Breast epithelium (tissue), 4 donors: ENCODE data around the gene RFX4. TPM values are rescaled to one million over a fixed set of nuclear protein-coding genes. Genes with fewer than 3 reads are reported as not detected.

Experiments used
- DNase-seq, 2 donors: peaks; one replicate each; pipeline ENCODE4 v3.0.0-alpha.2; 2019; ENCODE audit warnings: low spot score in 2 of 2
- H3K27ac ChIP-seq, 2 donors: fragments of 200-600 bp; sonication (generic) in 1 of 2; one replicate each; pipeline ENCODE4 v1.5.1; 2016 to 2019; ENCODE audit warnings: mild to moderate bottlenecking in 1 of 2
- H3K27me3 ChIP-seq, 2 donors: fragments of 200-600 bp; sonication (generic) in 1 of 2; one replicate each; pipeline versions ENCODE4 v1.5.1 to v1.6.0; 2017 to 2019; ENCODE audit warnings: control low read depth in 1 of 2, mild to moderate bottlenecking in 1 of 2
- H3K36me3 ChIP-seq: fragments of 200-600 bp; one replicate; pipeline ENCODE4 v1.5.1; 2019
- H3K4me1 ChIP-seq, 2 donors: fragments of 200-600 bp; sonication (generic); one replicate each; pipeline ENCODE4 v1.5.1; 2016 to 2019; ENCODE audit warnings: control low read depth in 1 of 2
- H3K4me3 ChIP-seq, 3 donors: fragments of 200-600 bp; sonication (generic); 1 replicate in 2 of 3; 2 replicates in 1 of 3; pipeline ENCODE4 v1.5.1; 2016 to 2019; ENCODE audit warnings: mild to moderate bottlenecking in 3 of 3, moderate library complexity in 2 of 3
- H3K9me3 ChIP-seq, 2 donors: fragments of 200-600 bp; sonication (generic) in 1 of 2; one replicate each; pipeline ENCODE4 v1.5.1; 2016 to 2019; ENCODE audit warnings: control low read depth in 1 of 2
- POLR2A ChIP-seq: fragments of 450-650 bp; IDR thresholded peaks from one replicate; pipeline ENCODE4 v1.6.1; 2016; ENCODE audit warnings: antibody characterized with exemption, mild to moderate bottlenecking, moderate library complexity
- POLR2AphosphoS5 ChIP-seq, 3 donors: sonication (generic); formaldehyde crosslinking; IDR thresholded peaks; one replicate each; pipeline ENCODE4 v1.6.1; 2017; ENCODE audit warnings: antibody characterized with exemption in 3 of 3
- intact Hi-C: fragments of 100-400 bp; cut with DNase I; formaldehyde crosslinking; loops from one replicate; pipeline ENCODE4 v1.15.1; 2023; ENCODE audit warnings: low total_unique reads
- total RNA-seq, 3 donors: library from RNA; depleted of rRNA; stranded (reverse); fragments of >200 nt; gene quantifications; one replicate each; pipeline ENCODE4 v1.1.0, GENCODE V29; 2016
- TF ChIP-seq, protein P1 (sequence below), 3 donors: fragments of 450-650 bp; IDR thresholded peaks; one replicate each; pipeline ENCODE4 v1.5.1; 2016 to 2017; ENCODE audit warnings: antibody characterized with exemption in 3 of 3, mild to moderate bottlenecking in 3 of 3, moderate library complexity in 3 of 3

The RFX4 gene
- total RNA-seq, 3 donors from 2014 or later, result 0.64 TPM; not detected in 2

DNA sequence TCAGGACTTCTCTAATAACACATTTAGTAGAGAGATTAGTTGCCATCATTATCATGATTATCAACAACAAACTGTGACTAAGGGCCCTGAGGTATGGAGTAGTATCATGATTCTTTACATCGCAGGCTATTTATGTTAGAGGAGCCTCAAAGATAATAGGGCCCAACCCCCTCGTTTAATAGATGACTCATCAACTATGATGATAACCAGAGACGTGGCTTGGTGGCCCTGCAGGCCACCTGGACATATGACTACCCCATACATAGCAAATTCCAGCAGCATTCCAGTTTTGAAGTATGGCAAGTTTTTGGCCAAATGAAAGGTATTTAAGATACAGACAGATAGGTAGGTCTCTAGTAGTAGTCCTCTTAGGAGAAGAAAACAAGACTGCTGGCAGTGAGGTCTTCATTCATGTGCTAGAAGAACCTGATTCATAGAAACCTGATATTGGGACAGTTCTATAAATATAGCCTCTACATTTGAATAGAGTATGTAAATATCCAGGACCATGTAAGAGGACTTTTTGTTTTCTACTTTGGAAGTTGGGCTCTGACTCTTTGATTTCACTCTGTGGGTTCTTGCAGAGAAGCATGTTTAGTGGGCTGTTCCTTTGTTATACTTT is 197.3 kb downstream of the RFX4 start:
- TF ChIP-seq, protein P1, sequence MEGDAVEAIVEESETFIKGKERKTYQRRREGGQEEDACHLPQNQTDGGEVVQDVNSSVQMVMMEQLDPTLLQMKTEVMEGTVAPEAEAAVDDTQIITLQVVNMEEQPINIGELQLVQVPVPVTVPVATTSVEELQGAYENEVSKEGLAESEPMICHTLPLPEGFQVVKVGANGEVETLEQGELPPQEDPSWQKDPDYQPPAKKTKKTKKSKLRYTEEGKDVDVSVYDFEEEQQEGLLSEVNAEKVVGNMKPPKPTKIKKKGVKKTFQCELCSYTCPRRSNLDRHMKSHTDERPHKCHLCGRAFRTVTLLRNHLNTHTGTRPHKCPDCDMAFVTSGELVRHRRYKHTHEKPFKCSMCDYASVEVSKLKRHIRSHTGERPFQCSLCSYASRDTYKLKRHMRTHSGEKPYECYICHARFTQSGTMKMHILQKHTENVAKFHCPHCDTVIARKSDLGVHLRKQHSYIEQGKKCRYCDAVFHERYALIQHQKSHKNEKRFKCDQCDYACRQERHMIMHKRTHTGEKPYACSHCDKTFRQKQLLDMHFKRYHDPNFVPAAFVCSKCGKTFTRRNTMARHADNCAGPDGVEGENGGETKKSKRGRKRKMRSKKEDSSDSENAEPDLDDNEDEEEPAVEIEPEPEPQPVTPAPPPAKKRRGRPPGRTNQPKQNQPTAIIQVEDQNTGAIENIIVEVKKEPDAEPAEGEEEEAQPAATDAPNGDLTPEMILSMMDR (IDR thresholded peaks at IDR 0.05), result no peak
- no peak for TF ChIP-seq POLR2AphosphoS5 (IDR thresholded peaks at IDR 0.05)
- TF ChIP-seq POLR2A, result no peak
- intact Hi-C loops, result no loop called here
- no peak overlapping the region for H3K27ac ChIP-seq
- peaks cover 0 to 3% of the 10 kb centered on the region in 2 donors for H3K4me1 ChIP-seq
- no peaks in the 10 kb centered on the region for H3K36me3 ChIP-seq
- DNase-seq, result no peak
- H3K27me3 ChIP-seq, result no peaks in the 10 kb centered on the region
- no peaks in the 10 kb centered on the region for H3K9me3 ChIP-seq
- no peak overlapping the region for H3K4me3 ChIP-seq

DNA sequence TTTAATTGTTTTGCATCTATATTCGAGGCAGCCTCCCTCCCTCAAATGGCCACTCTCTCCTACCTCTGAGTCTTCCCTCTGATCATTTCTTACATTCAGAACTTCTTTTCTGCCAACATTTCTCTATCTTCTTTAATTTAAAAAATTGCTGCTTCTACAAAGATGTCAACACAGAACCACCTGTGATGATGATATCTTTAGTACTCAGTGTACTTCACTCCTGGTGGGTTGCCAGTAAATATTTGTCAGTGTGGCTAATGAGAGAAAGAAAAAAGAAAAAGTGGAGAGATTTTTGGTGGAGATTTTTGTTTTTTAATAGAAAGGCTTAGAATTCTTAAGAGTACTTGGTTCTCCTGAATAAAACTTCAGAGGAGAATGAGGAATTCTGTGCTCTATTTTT is 199.8 kb downstream of the RFX4 start:
- H3K9me3 ChIP-seq, result no peaks in the 10 kb centered on the region
- intact Hi-C loops, result no loop called here
- TF ChIP-seq, protein P1 (IDR thresholded peaks at IDR 0.05), result no peak
- TF ChIP-seq POLR2AphosphoS5 (IDR thresholded peaks at IDR 0.05), result no peak
- TF ChIP-seq POLR2A, result no peak
- no peaks in the 10 kb centered on the region for H3K36me3 ChIP-seq
- H3K27me3 ChIP-seq, result no peaks in the 10 kb centered on the region
- H3K27ac ChIP-seq, result peak overlapping the region in 1 of 2 donors; percentile 52
- no peaks in the 10 kb centered on the region for H3K4me1 ChIP-seq
- no peak overlapping the region for H3K4me3 ChIP-seq
- DNase-seq, result no peak

- TF ChIP-seq POLR2AphosphoS5 (IDR thresholded peaks at IDR 0.05) (no peak), POLR2A (no peak)
- TF ChIP-seq, protein P1 (IDR thresholded peaks at IDR 0.05), result no peak
- Histone ChIP-seq H3K27me3 (no peaks in the 10 kb centered on the region), H3K4me1 (no peaks in the 10 kb centered on the region), H3K9me3 (no peaks in the 10 kb centered on the region), H3K4me3 (peak overlapping the region in 1 of 3 donors; percentile 13), H3K36me3 (no peaks in the 10 kb centered on the region), H3K27ac (no peak overlapping the region)
- no peak for DNase-seq
- intact Hi-C loops, result no loop called here
These were observed 200.7 kb downstream of the RFX4 start for GRCh38 chr12:106783515-106783914.

- TF ChIP-seq POLR2AphosphoS5 (IDR thresholded peaks at IDR 0.05) (no peak), POLR2A (no peak)
- TF ChIP-seq, protein P1 (IDR thresholded peaks at IDR 0.05), result no peak
- Histone ChIP-seq H3K27me3 (no peaks in the 10 kb centered on the region), H3K9me3 (no peaks in the 10 kb centered on the region), H3K27ac (no peak overlapping the region), H3K4me3 (no peak overlapping the region), H3K4me1 (no peaks in the 10 kb centered on the region), H3K36me3 (no peaks in the 10 kb centered on the region)
- intact Hi-C loops, result no loop called here
- no peak for DNase-seq
These were observed 207.2 kb downstream of the RFX4 start for GRCh38 chr12:106790020-106790419.

GRCh38 chr12:106791531-106791930 is 208.7 kb downstream of the RFX4 start:
- Histone ChIP-seq H3K9me3 (no peaks in the 10 kb centered on the region), H3K4me1 (no peaks in the 10 kb centered on the region), H3K27ac (no peak overlapping the region), H3K4me3 (no peak overlapping the region), H3K36me3 (no peaks in the 10 kb centered on the region), H3K27me3 (no peaks in the 10 kb centered on the region)
- intact Hi-C loops, result no loop called here
- TF ChIP-seq POLR2A (no peak), POLR2AphosphoS5 (IDR thresholded peaks at IDR 0.05) (no peak)
- TF ChIP-seq, protein P1 (IDR thresholded peaks at IDR 0.05), result no peak
- DNase-seq, result no peak
